ENCODE results near the gene OSBPL6.
"Not testable (repeated sequence)": the region's sequence is repeated elsewhere in the genome, so short reads cannot be mapped to it uniquely, and the experiment has no call there.

OSBPL6 gene

DNA sequence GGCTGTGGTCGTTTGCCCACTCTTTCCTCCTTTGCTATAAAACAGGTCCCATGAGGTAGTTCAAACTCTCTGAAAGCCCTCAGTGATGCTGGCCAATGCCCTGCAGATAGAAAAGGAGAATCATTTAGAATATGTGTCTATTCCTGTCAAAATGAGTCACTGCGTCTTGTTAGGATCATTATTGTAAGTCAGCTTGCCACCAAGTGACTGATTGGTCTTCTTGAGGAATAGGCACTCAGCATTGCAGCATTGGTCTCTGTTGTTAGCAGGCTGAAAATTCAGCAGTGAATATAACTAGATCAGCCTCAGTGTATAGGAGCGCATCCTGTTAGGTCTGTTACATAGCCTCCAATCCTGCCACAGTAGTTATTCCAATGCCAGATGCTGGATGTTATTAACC, 227.8 kb downstream of the OSBPL6 start:
- no peak for DNase-seq (ENCODE audit: low read depth)
- no peak overlapping the region for H3K4me3 ChIP-seq (ENCODE audit: low read depth, low read length)
- TF ChIP-seq, protein P1, sequence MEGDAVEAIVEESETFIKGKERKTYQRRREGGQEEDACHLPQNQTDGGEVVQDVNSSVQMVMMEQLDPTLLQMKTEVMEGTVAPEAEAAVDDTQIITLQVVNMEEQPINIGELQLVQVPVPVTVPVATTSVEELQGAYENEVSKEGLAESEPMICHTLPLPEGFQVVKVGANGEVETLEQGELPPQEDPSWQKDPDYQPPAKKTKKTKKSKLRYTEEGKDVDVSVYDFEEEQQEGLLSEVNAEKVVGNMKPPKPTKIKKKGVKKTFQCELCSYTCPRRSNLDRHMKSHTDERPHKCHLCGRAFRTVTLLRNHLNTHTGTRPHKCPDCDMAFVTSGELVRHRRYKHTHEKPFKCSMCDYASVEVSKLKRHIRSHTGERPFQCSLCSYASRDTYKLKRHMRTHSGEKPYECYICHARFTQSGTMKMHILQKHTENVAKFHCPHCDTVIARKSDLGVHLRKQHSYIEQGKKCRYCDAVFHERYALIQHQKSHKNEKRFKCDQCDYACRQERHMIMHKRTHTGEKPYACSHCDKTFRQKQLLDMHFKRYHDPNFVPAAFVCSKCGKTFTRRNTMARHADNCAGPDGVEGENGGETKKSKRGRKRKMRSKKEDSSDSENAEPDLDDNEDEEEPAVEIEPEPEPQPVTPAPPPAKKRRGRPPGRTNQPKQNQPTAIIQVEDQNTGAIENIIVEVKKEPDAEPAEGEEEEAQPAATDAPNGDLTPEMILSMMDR (IDR thresholded peaks at IDR 0.05; ENCODE audit: insufficient read depth, low read depth, low read length, missing control alignments), result no peak

DNA sequence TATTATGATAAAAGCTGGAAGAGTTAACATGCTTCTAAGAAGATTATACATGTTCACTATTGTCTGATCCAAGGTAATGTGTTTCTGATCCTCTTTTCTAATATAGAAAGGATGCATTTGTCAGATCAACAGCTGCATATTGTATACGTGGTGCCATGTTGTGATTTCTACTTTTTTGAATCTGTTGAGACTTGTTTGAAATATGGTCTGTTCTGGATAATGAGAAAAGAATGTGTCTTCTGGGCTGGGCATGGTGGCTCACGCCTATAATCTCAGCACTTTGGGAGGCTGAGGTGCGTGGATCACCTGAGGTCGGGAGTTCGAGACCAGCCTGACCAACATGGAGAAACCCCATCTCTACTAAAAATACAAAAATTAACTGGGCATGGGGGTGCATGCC, 229.4 kb downstream of the OSBPL6 start:
- DNase-seq (ENCODE audit: low read depth); H3K4me3 ChIP-seq (ENCODE audit: low read depth, low read length): not testable (repeated sequence)

DNA sequence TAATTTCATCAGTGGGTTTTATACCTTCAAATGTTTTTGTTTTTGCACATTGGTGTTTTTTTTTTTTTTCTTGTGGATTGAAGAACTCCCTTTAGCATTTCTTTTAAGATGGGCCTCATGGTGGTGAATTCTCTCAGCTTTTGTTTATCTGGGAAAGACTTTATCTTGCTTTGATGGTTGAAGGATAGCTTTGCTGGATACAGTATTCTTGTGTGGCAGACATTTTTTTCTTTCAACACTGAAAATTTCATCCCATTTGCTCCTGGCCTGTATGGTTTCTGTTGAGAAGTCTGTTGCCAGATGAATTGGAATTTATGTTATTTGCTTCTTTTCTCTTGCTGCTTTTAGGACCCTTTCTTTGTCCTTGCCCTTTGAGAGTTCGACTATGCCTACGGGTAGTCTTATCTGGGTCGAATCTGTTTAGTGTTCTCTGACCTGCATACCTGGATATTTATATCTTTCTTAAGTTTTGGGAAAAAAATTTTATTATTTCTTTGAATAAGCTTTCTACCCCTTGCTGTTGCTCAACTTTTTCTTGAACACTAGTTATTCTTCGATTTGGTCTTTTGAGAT, 231.0 kb downstream of the OSBPL6 start:
- no peak overlapping the region for H3K4me3 ChIP-seq (ENCODE audit: low read depth, low read length)
- TF ChIP-seq, protein P1 (IDR thresholded peaks at IDR 0.05; ENCODE audit: insufficient read depth, low read depth, low read length, missing control alignments), result no peak
- no peak for DNase-seq (ENCODE audit: low read depth)

DNA sequence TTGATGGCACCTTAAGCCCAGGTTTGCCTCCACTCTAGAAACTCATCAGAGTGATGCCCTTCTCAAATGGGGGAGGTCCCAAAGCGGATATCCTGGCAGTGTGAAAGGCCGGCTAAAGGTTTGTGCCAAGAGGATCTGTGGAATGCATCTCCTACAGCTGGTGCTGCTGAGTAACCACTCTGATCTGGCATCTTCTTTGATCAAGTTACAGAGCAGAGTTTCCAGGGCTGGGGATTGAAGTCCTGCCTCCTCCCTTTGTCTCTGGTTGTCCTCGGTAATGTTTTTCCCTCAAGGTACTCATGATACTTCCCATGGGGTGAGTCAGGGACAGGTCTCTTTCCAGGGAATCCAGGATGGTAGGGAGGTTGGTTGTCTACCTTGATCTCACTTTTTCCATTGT, 232.1 kb downstream of the OSBPL6 start:
- no peak for DNase-seq (ENCODE audit: low read depth)
- TF ChIP-seq, protein P1 (IDR thresholded peaks at IDR 0.05; ENCODE audit: insufficient read depth, low read depth, low read length, missing control alignments), result no peak
- H3K4me3 ChIP-seq (ENCODE audit: low read depth, low read length), result no peak overlapping the region

DNA sequence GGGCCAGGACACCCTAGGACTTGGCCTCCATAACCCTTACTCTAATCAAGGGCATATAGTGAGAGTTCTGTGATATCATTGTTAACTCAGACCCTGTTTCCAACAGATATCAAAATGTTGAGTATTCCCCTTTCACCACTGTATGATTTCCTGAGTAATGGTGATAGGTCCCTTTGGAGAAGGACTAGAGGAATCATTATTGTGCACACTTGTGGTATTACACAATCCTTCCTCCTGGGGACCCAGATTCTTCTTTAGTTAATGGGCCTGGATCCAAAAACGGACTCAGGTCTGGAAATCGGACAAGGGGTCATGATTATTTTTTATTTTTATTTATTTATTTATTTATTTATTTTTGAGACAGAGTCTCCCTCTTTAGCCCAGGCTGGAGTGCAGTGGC, 233.1 kb downstream of the OSBPL6 start:
- DNase-seq (ENCODE audit: low read depth), result no peak
- H3K4me3 ChIP-seq (ENCODE audit: low read depth, low read length), result no peak overlapping the region

DNA sequence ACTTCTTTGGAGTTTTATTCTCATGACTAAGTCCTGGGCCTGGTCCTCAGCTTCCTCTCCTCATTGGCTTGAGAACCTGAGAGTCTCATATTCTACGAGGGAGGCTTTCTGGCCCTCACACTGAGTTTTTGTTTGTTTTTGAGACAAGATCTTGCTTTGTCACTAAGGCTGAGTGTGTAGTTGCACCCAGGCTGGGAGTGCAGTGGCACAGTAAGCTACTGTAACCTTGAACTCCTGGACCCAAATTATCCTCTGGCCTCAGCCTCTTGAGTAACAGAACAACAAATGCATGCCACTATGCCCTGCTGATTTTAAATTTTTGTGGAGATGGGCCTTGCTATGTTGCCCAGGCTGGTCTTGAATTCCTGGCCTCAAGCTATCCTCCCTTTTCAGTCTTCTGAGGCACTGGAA, 234.1 kb downstream of the OSBPL6 start:
- no peak for DNase-seq (ENCODE audit: low read depth)
- TF ChIP-seq, protein P1 (IDR thresholded peaks at IDR 0.05; ENCODE audit: insufficient read depth, low read depth, low read length, missing control alignments), result no peak
- H3K4me3 ChIP-seq (ENCODE audit: low read depth, low read length), result no peak overlapping the region

More for the DNA sequence above, 233.1 kb downstream of the OSBPL6 start:
- TF ChIP-seq, protein P1 (IDR thresholded peaks at IDR 0.05; ENCODE audit: insufficient read depth, low read depth, low read length, missing control alignments), result no peak

DNA sequence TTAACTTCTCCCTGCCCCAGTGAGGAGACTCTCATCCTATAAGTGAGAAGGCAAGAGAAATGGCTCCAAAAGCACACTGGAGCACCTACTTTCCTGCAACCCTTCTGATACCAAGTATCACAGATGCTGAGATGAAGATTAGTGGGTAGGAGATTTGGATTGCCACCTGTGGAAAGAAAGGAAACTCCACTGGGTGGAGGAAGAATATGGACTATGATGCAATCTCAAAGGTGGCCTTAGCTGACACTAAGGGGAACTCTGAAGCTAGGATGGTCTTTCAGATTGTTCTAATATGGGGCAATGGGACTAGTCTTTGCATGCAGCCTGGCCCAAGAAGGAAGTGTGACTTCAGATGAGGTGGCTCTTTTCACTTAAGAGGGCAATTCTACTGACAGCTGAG, 235.0 kb downstream of the OSBPL6 start:
- no peak for DNase-seq (ENCODE audit: low read depth)
- no peak overlapping the region for H3K4me3 ChIP-seq (ENCODE audit: low read depth, low read length)
- TF ChIP-seq, protein P1 (IDR thresholded peaks at IDR 0.05; ENCODE audit: insufficient read depth, low read depth, low read length, missing control alignments), result no peak
